Choroid plexus epithelial cell (primary cell): ENCODE measurements around the gene PTPRT.

Experiments
- DNase-seq: peaks from one replicate; pipeline ENCODE4 v3.0.0-alpha.2; 2010; ENCODE audit warnings: low read depth
- H3K4me3 ChIP-seq: 2 replicates; pipeline ENCODE4 v1.5.1; 2011; ENCODE audit warnings: low read depth, mild to moderate bottlenecking, control low read depth, low read length, moderate library complexity
- TF ChIP-seq, protein P1 (sequence below): conservative IDR thresholded peaks from 2 replicates; pipeline ENCODE4 v1.5.1; 2011; ENCODE audit warnings: low read depth, mild to moderate bottlenecking, control low read depth, inconsistent platforms, low read length, moderate library complexity

PTPRT gene

DNA sequence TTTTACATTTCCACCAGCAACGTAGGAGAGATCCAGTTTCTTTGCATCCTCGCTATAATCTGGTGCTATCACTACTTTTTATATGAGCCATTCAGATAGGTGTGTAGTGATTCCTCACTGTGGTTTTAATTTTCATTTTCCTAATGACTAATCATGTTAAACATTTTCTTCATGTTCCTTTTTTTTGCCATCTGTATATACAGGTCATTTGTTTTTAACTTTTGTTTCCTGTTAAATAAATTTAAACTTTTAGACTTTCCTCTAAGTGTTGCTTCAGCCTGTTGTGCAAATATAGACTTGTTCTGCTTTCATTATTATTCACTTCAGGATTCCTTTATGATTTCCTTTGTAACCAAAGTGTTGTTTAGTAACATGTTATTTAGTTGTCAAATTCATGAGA is 697.4 kb downstream of the PTPRT start:
- no peak for DNase-seq
- TF ChIP-seq, protein P1, sequence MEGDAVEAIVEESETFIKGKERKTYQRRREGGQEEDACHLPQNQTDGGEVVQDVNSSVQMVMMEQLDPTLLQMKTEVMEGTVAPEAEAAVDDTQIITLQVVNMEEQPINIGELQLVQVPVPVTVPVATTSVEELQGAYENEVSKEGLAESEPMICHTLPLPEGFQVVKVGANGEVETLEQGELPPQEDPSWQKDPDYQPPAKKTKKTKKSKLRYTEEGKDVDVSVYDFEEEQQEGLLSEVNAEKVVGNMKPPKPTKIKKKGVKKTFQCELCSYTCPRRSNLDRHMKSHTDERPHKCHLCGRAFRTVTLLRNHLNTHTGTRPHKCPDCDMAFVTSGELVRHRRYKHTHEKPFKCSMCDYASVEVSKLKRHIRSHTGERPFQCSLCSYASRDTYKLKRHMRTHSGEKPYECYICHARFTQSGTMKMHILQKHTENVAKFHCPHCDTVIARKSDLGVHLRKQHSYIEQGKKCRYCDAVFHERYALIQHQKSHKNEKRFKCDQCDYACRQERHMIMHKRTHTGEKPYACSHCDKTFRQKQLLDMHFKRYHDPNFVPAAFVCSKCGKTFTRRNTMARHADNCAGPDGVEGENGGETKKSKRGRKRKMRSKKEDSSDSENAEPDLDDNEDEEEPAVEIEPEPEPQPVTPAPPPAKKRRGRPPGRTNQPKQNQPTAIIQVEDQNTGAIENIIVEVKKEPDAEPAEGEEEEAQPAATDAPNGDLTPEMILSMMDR = no peak
- no peak overlapping the region for H3K4me3 ChIP-seq

DNA sequence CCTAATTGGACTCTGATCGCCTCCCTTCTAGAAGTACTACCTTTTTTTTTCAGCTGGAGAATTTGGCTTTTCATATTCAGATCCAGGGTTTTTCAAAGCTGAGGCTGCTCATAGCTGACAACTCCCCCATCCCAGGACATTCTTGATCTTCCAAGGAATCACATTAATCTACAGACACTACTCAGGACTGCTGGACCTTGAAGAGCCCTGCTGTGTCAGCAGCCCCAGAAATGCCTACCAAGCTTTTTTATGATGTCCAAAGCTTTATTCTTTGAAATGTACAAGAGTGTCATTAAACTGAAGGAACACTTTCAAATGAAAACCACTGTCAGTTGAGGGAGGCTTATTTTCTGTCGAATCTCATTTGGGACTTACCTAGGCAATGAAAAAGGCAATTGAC is 704.1 kb downstream of the PTPRT start:
- DNase-seq = no peak
- TF ChIP-seq, protein P1 = no peak
- H3K4me3 ChIP-seq = no peak overlapping the region

DNA sequence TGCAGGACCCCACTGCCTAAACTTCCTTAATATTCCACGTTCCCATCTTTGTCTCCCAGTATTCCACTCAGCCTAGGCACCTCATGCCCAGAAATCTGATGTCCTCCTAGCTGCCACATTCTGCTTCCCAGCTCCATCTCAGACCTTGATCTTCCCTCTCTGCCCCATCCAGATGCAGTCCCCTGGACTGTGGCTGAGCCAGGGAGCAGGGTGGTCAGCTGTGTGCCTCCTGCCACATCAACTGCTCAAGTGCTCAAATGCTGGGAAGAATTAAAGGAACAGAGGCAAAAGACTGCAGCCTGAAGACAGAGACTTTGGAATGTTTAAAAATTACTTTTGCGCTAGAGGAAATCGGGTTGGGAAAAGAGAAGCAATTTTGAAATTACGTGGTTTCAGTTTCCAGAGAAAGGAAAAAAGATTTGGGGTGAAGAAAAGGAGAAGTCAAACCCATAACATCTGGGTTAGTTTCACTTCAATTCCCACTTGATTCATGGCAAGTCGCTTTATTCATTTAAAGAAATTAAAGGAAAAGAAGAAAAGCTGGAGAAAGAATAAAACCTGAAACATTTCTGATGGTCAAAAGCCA is 704.8 kb downstream of the PTPRT start:
- no peak overlapping the region for H3K4me3 ChIP-seq
- TF ChIP-seq, protein P1 = no peak
- DNase-seq = no peak

DNA sequence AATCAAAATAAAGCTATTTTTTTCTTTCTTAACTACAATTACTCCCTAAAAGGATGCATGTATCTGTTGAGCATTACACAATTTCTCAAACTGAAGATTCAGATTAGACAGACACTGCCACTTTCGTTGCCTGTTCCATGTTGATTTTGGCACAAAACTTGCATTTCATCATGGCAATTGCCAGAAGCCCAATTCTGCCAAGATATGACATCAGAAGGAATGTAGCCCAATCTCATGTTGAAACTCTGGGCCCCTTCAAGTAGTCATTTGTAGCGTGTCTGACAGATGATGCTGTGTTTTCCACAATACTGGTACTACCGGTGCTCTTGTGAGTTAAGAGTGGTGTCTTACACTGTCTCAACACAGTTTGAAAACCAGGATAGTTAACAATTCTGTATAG is 705.4 kb downstream of the PTPRT start:
- H3K4me3 ChIP-seq = no peak overlapping the region
- no peak for DNase-seq
- TF ChIP-seq, protein P1 = no peak

DNA sequence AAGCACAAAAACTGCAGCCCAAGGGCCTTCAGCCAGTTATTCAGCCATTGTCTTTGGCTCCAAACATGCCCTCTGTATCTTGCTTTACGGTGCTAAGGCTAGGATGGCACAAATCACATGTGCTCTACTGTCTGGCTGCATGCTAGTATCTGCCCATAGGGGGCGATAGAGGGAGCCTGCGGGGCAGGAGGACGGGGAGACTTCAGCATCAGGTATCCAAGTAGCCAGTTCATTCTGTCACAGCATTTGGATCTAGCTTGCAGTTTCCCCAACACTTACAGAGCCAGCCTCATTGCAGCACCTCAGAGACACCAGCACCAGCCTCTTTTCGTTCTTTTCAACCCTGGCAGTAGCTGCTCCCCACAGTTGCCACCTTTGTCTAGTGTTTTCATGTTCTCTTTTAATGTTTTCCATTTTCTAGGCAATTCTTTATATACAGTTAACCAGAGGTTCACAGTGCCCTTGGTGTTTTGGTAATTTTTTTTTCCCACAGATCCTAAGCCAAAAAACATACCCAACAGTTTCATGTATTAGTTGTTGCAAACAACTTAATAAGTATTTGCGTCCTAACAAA is 705.9 kb downstream of the PTPRT start:
- DNase-seq = no peak
- TF ChIP-seq, protein P1 = no peak
- H3K4me3 ChIP-seq = no peak overlapping the region

DNA sequence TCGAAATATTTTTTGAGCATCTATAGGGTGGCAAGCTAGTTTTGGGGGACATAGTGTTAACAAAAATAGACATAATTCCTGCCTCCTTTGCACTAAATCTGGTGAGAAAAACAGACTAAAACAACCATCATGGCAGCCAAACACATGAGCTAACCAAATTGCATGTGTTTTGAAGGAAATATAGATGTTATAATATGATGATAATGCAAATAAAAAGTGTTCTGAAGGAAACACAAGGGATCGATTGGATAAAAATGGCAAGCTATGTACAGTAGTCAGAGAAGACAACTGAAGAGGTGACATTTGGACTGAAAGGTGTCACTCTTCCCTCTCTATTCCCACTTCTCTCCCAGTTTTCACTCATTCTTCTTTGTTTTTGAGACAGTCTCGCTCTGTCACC is 706.9 kb downstream of the PTPRT start:
- DNase-seq = no peak
- TF ChIP-seq, protein P1 = no peak
- H3K4me3 ChIP-seq = no peak overlapping the region

DNA sequence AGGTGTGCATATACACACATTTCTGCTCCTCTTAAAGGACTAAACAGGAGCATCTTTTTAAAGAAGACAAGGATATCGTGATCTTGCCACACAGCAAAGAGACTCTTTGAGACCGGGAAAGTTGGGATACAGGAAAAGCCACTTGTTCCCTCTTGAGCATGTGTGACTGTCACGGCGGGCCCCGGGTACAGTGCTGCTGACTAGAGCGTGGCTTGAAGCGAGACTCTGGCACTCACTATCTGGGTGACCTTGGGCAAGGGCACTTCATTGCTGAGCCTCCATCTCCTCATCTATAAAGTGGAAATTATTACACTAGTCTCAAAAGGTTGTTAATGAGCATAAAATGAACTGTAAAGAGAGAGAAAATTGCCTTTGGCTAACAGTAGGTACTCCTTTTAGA is 713.9 kb downstream of the PTPRT start:
- no peak for DNase-seq
- TF ChIP-seq, protein P1 = no peak
- no peak overlapping the region for H3K4me3 ChIP-seq
